H9 (cell line): Measurements from ENCODE around the gene BCAR1. TPM values are rescaled to one million over a fixed set of nuclear protein-coding genes. Genes with fewer than 3 reads are reported as not detected.

Experiments used
- DNase-seq: peaks from one replicate; pipeline ENCODE4 v3.0.0-alpha.2; 2017
- H2AFZ ChIP-seq: one replicate; pipeline ENCODE4 v1.6.1; 2013; ENCODE audit warnings: mild to moderate bottlenecking, low read length, control low read depth, moderate library complexity
- H2AK5ac ChIP-seq: 2 replicates; pipeline ENCODE4 v1.6.1; 2013; ENCODE audit warnings: low read length, control low read depth, mixed read lengths; ENCODE audit not compliant: insufficient read length
- H2BK120ac ChIP-seq: one replicate; pipeline ENCODE4 v1.6.1; 2013; ENCODE audit warnings: low read depth, mild to moderate bottlenecking, low read length, control low read depth, inconsistent platforms; ENCODE audit not compliant: poor library complexity, severe bottlenecking
- H2BK12ac ChIP-seq: 2 replicates; pipeline ENCODE4 v1.6.1; 2013; ENCODE audit warnings: low read length, control low read depth, mixed read lengths, low read depth; ENCODE audit not compliant: insufficient read length
- H2BK15ac ChIP-seq: 2 replicates; pipeline ENCODE4 v1.6.1; 2013; ENCODE audit warnings: low read depth, low read length, control low read depth
- H2BK20ac ChIP-seq: one replicate; pipeline ENCODE4 v1.6.1; 2013; ENCODE audit warnings: low read depth, mild to moderate bottlenecking, low read length, control low read depth, inconsistent platforms; ENCODE audit not compliant: poor library complexity, severe bottlenecking
- H2BK5ac ChIP-seq: 2 replicates; pipeline ENCODE4 v1.6.1; 2013; ENCODE audit warnings: low read length, control low read depth, mixed read lengths; ENCODE audit not compliant: insufficient read length
- H3K14ac ChIP-seq: 2 replicates; pipeline ENCODE4 v1.6.1; 2013; ENCODE audit warnings: low read length, control low read depth; ENCODE audit not compliant: insufficient read depth
- H3K18ac ChIP-seq: 2 replicates; pipeline ENCODE4 v1.6.1; 2013; ENCODE audit warnings: low read depth, mild to moderate bottlenecking, mixed read lengths, low read length, control low read depth; ENCODE audit not compliant: insufficient read length
- H3K23ac ChIP-seq: 2 replicates; pipeline ENCODE4 v1.6.1; 2013; ENCODE audit warnings: low read length, control low read depth, mixed read lengths, low read depth; ENCODE audit not compliant: insufficient read length
- H3K23me2 ChIP-seq: 2 replicates; pipeline ENCODE4 v1.6.1; 2013; ENCODE audit warnings: low read depth, mild to moderate bottlenecking, mixed read lengths, low read length, control low read depth; ENCODE audit not compliant: insufficient read length, poor library complexity, severe bottlenecking
- H3K27ac ChIP-seq: 2 replicates; pipeline ENCODE4 v1.5.1; 2013; ENCODE audit warnings: low read length, control low read depth, mixed read lengths, low read depth; ENCODE audit not compliant: insufficient read length
- H3K27me3 ChIP-seq: 2 replicates; pipeline ENCODE4 v1.6.1; 2013; ENCODE audit warnings: low read length, control low read depth, inconsistent platforms; ENCODE audit not compliant: insufficient read depth
- H3K4ac ChIP-seq: 2 replicates; pipeline ENCODE4 v1.6.1; 2013; ENCODE audit warnings: low read depth, mild to moderate bottlenecking, control low read depth, inconsistent platforms, low read length, moderate library complexity
- H3K4me1 ChIP-seq: 2 replicates; pipeline ENCODE4 v1.6.1; 2013; ENCODE audit warnings: low read length, control low read depth, inconsistent platforms; ENCODE audit not compliant: insufficient read depth
- H3K4me2 ChIP-seq: 2 replicates; pipeline ENCODE4 v1.6.1; 2013; ENCODE audit warnings: low read length, control low read depth, mixed read lengths; ENCODE audit not compliant: insufficient read length, insufficient read depth
- H3K56ac ChIP-seq: 2 replicates; pipeline ENCODE4 v1.6.1; 2013; ENCODE audit warnings: low read depth, mild to moderate bottlenecking, mixed read lengths, low read length, control low read depth; ENCODE audit not compliant: insufficient read length
- H3K79me1 ChIP-seq: 2 replicates; pipeline ENCODE4 v1.6.1; 2013; ENCODE audit warnings: low read depth, mild to moderate bottlenecking, moderate library complexity, low read length, control low read depth, inconsistent platforms; ENCODE audit not compliant: insufficient read depth, poor library complexity, severe bottlenecking
- H3K79me2 ChIP-seq: 2 replicates; pipeline ENCODE4 v1.6.1; 2013; ENCODE audit warnings: low read length, control low read depth, inconsistent platforms; ENCODE audit not compliant: insufficient read depth
- H3K9ac ChIP-seq: 2 replicates; pipeline ENCODE4 v1.6.1; 2013; ENCODE audit warnings: low read length, control low read depth, mixed read lengths; ENCODE audit not compliant: insufficient read length; ENCODE audit errors: extremely low read depth
- H3K9me3 ChIP-seq: one replicate; pipeline ENCODE4 v1.6.1; 2013; ENCODE audit warnings: low read depth, low read length, inconsistent platforms; ENCODE audit not compliant: control insufficient read depth
- H3T11ph ChIP-seq: one replicate; pipeline ENCODE4 v1.6.1; 2013; ENCODE audit warnings: mild to moderate bottlenecking, low read length, control low read depth, inconsistent platforms
- H4K20me1 ChIP-seq: one replicate; pipeline ENCODE4 v1.6.1; 2013; ENCODE audit not compliant: control insufficient read depth, insufficient read length, insufficient read depth
- H4K5ac ChIP-seq: 2 replicates; pipeline ENCODE4 v1.6.1; 2013; ENCODE audit warnings: low read depth, mild to moderate bottlenecking, mixed read lengths, low read length, control low read depth; ENCODE audit not compliant: insufficient read length
- H4K8ac ChIP-seq: replicated peaks from 2 replicates; pipeline ENCODE4 v1.6.1; 2013; ENCODE audit warnings: low read length, control low read depth, mixed read lengths, low read depth; ENCODE audit not compliant: insufficient read length
- H4K91ac ChIP-seq: 2 replicates; pipeline ENCODE4 v1.6.1; 2013; ENCODE audit warnings: low read depth, mild to moderate bottlenecking, moderate library complexity, mixed read lengths, low read length, control low read depth; ENCODE audit not compliant: insufficient read length
- H3K27ac Mint-ChIP-seq, 3 experiments: 2 replicates in 2 of 3; 3 replicates in 1 of 3; pipeline ENCODE4 v1.8.0; 2020 to 2021; ENCODE audit warnings: mixed read lengths in 3 of 3, mild to moderate bottlenecking in 1 of 3, moderate library complexity in 1 of 3
- H3K27me3 Mint-ChIP-seq: 2 replicates; pipeline ENCODE4 v1.8.0; 2021; ENCODE audit warnings: low read depth, mild to moderate bottlenecking, moderate library complexity, mixed read lengths
- H3K36me3 Mint-ChIP-seq, 3 experiments: 2 replicates in 2 of 3; 3 replicates in 1 of 3; pipeline ENCODE4 v1.8.0; 2020 to 2021; ENCODE audit warnings: low read depth in 3 of 3, mixed read lengths in 3 of 3; ENCODE audit not compliant: insufficient read depth in 1 of 3
- H3K4me1 Mint-ChIP-seq, 2 experiments: 2 replicates each; pipeline ENCODE4 v1.8.0; 2020; ENCODE audit warnings: mixed read lengths in 2 of 2
- H3K4me3 Mint-ChIP-seq, 2 experiments: 2 replicates in 1 of 2; 3 replicates in 1 of 2; pipeline ENCODE4 v1.8.0; 2020 to 2021; ENCODE audit warnings: mild to moderate bottlenecking in 2 of 2, mixed read lengths in 2 of 2, moderate library complexity in 1 of 2
- H3K9me3 Mint-ChIP-seq, 2 experiments: 2 replicates in 1 of 2; 3 replicates in 1 of 2; pipeline ENCODE4 v1.8.0; 2020; ENCODE audit warnings: mild to moderate bottlenecking in 2 of 2, mixed read lengths in 2 of 2, moderate library complexity in 1 of 2
- WGBS: extraction: QIAGEN DNeasy Blood & Tissue Kit; methylation state at CpG from one replicate; pipeline ENCODE4 v1.1.7; 2013; ENCODE audit warnings: missing lambda C conversion rate, low lambda C conversion rate, mixed read lengths; ENCODE audit not compliant: insufficient read length; ENCODE audit errors: extremely low coverage; 5-methylcytosine and 5-hydroxymethylcytosine counted together
- total RNA-seq: library from RNA; stranded (reverse); gene quantifications from 2 replicates; pipeline ENCODE4 v1.2.1, GENCODE V29; 2021
- TF ChIP-seq, protein P1 (sequence below): fragments of 200-600 bp; sonication (generic); conservative IDR thresholded peaks from 3 replicates; pipeline ENCODE4 v1.8.0; 2021; ENCODE audit warnings: antibody characterized with exemption, mild to moderate bottlenecking

Gene BCAR1
- total RNA-seq, 1 experiment from 2014 or later: 97.1 TPM

GRCh38 chr16:75248142-75248535, 3.3 kb downstream of the BCAR1 start:
- H3K9ac ChIP-seq: no peak overlapping the region

More at GRCh38 chr16:75248142-75248535, 3.3 kb downstream of the BCAR1 start:
- H2BK12ac ChIP-seq: no peak overlapping the region
- Mint-ChIP-seq H3K27me3 (no peaks in the 10 kb centered on the region; the same call in 1 of the 2 replicates), H3K27ac (peak overlapping the region in 2 of 3 experiments; percentile 32 to 97; a peak in 5 of 7 replicates), H3K36me3 (peaks cover 5 to 9% (median 5%) of the 10 kb centered on the region in 3 experiments; a peak in 5 of 7 replicates), H3K4me1 (peaks cover 55 to 65% of the 10 kb centered on the region in 2 experiments), H3K4me3 (no peak overlapping the region), H3K9me3 (no peaks in the 10 kb centered on the region)
- H2BK5ac ChIP-seq: no peak overlapping the region
- H2AFZ ChIP-seq: no peak overlapping the region
- TF ChIP-seq, protein P1, sequence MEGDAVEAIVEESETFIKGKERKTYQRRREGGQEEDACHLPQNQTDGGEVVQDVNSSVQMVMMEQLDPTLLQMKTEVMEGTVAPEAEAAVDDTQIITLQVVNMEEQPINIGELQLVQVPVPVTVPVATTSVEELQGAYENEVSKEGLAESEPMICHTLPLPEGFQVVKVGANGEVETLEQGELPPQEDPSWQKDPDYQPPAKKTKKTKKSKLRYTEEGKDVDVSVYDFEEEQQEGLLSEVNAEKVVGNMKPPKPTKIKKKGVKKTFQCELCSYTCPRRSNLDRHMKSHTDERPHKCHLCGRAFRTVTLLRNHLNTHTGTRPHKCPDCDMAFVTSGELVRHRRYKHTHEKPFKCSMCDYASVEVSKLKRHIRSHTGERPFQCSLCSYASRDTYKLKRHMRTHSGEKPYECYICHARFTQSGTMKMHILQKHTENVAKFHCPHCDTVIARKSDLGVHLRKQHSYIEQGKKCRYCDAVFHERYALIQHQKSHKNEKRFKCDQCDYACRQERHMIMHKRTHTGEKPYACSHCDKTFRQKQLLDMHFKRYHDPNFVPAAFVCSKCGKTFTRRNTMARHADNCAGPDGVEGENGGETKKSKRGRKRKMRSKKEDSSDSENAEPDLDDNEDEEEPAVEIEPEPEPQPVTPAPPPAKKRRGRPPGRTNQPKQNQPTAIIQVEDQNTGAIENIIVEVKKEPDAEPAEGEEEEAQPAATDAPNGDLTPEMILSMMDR: no peak
- H3K23me2 ChIP-seq: peaks cover 13% of the 10 kb centered on the region
- no peak overlapping the region for H4K91ac ChIP-seq
- H2BK120ac ChIP-seq: no peak overlapping the region
- no peak overlapping the region for H3K27ac ChIP-seq
- no peak overlapping the region for H2AK5ac ChIP-seq
- H3K27me3 ChIP-seq: no peaks in the 10 kb centered on the region
- H3K4ac ChIP-seq: no peak overlapping the region
- no peak overlapping the region for H2BK20ac ChIP-seq
- H4K8ac ChIP-seq: no peak overlapping the region
- H3K79me1 ChIP-seq: peaks cover 11% of the 10 kb centered on the region
- H3K14ac ChIP-seq: no peak overlapping the region
- H2BK15ac ChIP-seq: no peak overlapping the region
- H4K20me1 ChIP-seq: no peaks in the 10 kb centered on the region
- H3K4me1 ChIP-seq: peaks cover 13% of the 10 kb centered on the region; the same call in 1 of the 2 replicates
- H3K9me3 ChIP-seq: no peaks in the 10 kb centered on the region
- no peak overlapping the region for H3K18ac ChIP-seq
- H3K23ac ChIP-seq: no peak overlapping the region
- no peak overlapping the region for H3K4me2 ChIP-seq
- WGBS: no CpG with 5 or more reads among the region's 13 CpGs
- no peak overlapping the region for H3T11ph ChIP-seq
- H3K79me2 ChIP-seq: peaks cover 53% of the 10 kb centered on the region; the same call in 1 of the 2 replicates
- H4K5ac ChIP-seq: no peak overlapping the region
- no peak for DNase-seq
- no peak overlapping the region for H3K56ac ChIP-seq
